ENCODE data around the gene FAM177A1.

GRCh38 chr14:35042632-35043031 lies 3.4 kb upstream of the FAM177A1 start:
- no peak for TF ChIP-seq POLR2A (IDR thresholded peaks at IDR 0.05; ENCODE audit: low read length)
- no peak for TF ChIP-seq GATA1 (IDR thresholded peaks at IDR 0.05; ENCODE audit: low read depth, low read length)

Data from erythroblast (primary cell).